HepG2 (cell line): ENCODE measurements around the gene TBC1D14. TPM values are rescaled to one million over a fixed set of nuclear protein-coding genes. Genes with fewer than 3 reads are reported as not detected.
A peak's percentile ranks its signal among the peaks of the same experiment; 100 is the strongest.

Experiments
- BRD4 ChIP-seq: sonication (generic); formaldehyde crosslinking; IDR thresholded peaks from 2 replicates; pipeline ENCODE4 v1.4.0; 2020; ENCODE audit warnings: missing genetic modification reagents
- CC2D1A ChIP-seq: sonication (generic); formaldehyde crosslinking; IDR thresholded peaks from 2 replicates; pipeline ENCODE4 v1.8.1; 2023; ENCODE audit warnings: mild to moderate bottlenecking, missing genetic modification reagents
- FUBP1 ChIP-seq: sonication (generic); formaldehyde crosslinking; IDR thresholded peaks from 2 replicates; pipeline ENCODE4 v1.5.1; 2020; ENCODE audit warnings: missing genetic modification reagents, mild to moderate bottlenecking, borderline replicate concordance
- GABPB1 ChIP-seq: IDR thresholded peaks from 2 replicates; pipeline ENCODE4 v1.6.1; 2016; ENCODE audit warnings: mild to moderate bottlenecking, missing genetic modification reagents, moderate library complexity, missing compliant biosample characterization
- GATA4 ChIP-seq: sonication (generic); IDR thresholded peaks from 2 replicates; pipeline ENCODE4 v1.6.1; 2016; ENCODE audit warnings: antibody characterized with exemption, low read depth, borderline replicate concordance
- HMG20A ChIP-seq: IDR thresholded peaks from 2 replicates; pipeline ENCODE4 v1.6.1; 2016; ENCODE audit warnings: borderline replicate concordance
- IRF9 ChIP-seq: sonication (generic); formaldehyde crosslinking; IDR thresholded peaks from 2 replicates; pipeline ENCODE4 v1.8.0; 2022; ENCODE audit warnings: missing genetic modification reagents, mild to moderate bottlenecking, borderline replicate concordance
- ISL2 ChIP-seq: sonication (generic); formaldehyde crosslinking; IDR thresholded peaks from 2 replicates; pipeline ENCODE4 v1.5.0; 2020; ENCODE audit warnings: missing genetic modification reagents
- KAT8 ChIP-seq: IDR thresholded peaks from 2 replicates; pipeline ENCODE4 v1.6.1; 2016; ENCODE audit warnings: missing genetic modification reagents, missing compliant biosample characterization
- KDM5B ChIP-seq: sonication (generic); formaldehyde crosslinking; IDR thresholded peaks from 2 replicates; pipeline ENCODE4 v1.4.0; 2020; ENCODE audit warnings: missing genetic modification reagents, mild to moderate bottlenecking, borderline replicate concordance
- PITX1 ChIP-seq: sonication (generic); formaldehyde crosslinking; IDR thresholded peaks from 2 replicates; pipeline ENCODE4 v1.5.1; 2020; ENCODE audit warnings: mild to moderate bottlenecking, missing genetic modification reagents
- SIN3A ChIP-seq: IDR thresholded peaks from 2 replicates; pipeline ENCODE4 v1.6.1; 2011; ENCODE audit warnings: low read depth, mild to moderate bottlenecking, control low read depth, low read length, borderline replicate concordance
- TCF12 ChIP-seq, 2 experiments: fragments of 450-650 bp in 1 of 2; sonication (generic) in 1 of 2; formaldehyde crosslinking in 1 of 2; IDR thresholded peaks; 2 replicates each; pipeline versions ENCODE4 v1.6.1 to v1.8.0; 2017 to 2022; ENCODE audit warnings: antibody characterized with exemption in 1 of 2, mild to moderate bottlenecking in 1 of 2, missing genetic modification reagents in 1 of 2, moderate library complexity in 1 of 2
- TMF1 ChIP-seq: sonication (generic); formaldehyde crosslinking; IDR thresholded peaks from 2 replicates; pipeline ENCODE4 v1.8.1; 2022; ENCODE audit warnings: low read depth, missing genetic modification reagents
- ZFP90 ChIP-seq: sonication (generic); formaldehyde crosslinking; IDR thresholded peaks from 2 replicates; pipeline ENCODE4 v1.8.0; 2022; ENCODE audit warnings: missing genetic modification reagents, mild to moderate bottlenecking, inconsistent platforms, borderline replicate concordance
- ZNF263 ChIP-seq: sonication (generic); formaldehyde crosslinking; IDR thresholded peaks from 2 replicates; pipeline ENCODE4 v1.4.0; 2020; ENCODE audit warnings: missing genetic modification reagents
- ZNF468 ChIP-seq: sonication (generic); formaldehyde crosslinking; IDR thresholded peaks from 2 replicates; pipeline ENCODE4 v1.8.0; 2022; ENCODE audit warnings: mild to moderate bottlenecking, moderate library complexity, missing genetic modification reagents
- ZNF567 ChIP-seq: sonication (generic); formaldehyde crosslinking; IDR thresholded peaks from 2 replicates; pipeline ENCODE4 v1.8.1; 2023; ENCODE audit warnings: mild to moderate bottlenecking, missing genetic modification reagents, borderline replicate concordance
- ZNF576 ChIP-seq: sonication (generic); formaldehyde crosslinking; IDR thresholded peaks from 2 replicates; pipeline ENCODE4 v1.4.0; 2020; ENCODE audit warnings: mild to moderate bottlenecking, missing genetic modification reagents
- ZNF629 ChIP-seq: sonication (generic); formaldehyde crosslinking; conservative IDR thresholded peaks from 2 replicates; pipeline ENCODE4 v1.5.0; 2020; ENCODE audit warnings: missing genetic modification reagents
- ZNF891 ChIP-seq: sonication (generic); formaldehyde crosslinking; IDR thresholded peaks from 2 replicates; pipeline ENCODE4 v1.5.0; 2020; ENCODE audit warnings: mild to moderate bottlenecking, missing genetic modification reagents
- ZSCAN30 ChIP-seq: sonication (generic); formaldehyde crosslinking; IDR thresholded peaks from 2 replicates; pipeline ENCODE4 v1.5.0; 2020; ENCODE audit warnings: mild to moderate bottlenecking, missing genetic modification reagents
- polyA plus RNA-seq, 8 experiments: library from polyadenylated mRNA; depleted of rRNA in 3 of 8; stranded (reverse) in 7 of 8; unstranded in 1 of 8; fragments of >200 nt; fragmentation: Illumina TruSeq in 4 of 8; extraction: Trizol in 4 of 8; gene quantifications; 2 replicates each; pipeline versions ENCODE4 v1.2.1 to v1.2.3, GENCODE V29; 2011 to 2016; ENCODE audit warnings: low read depth in 4 of 8, missing spikeins in 1 of 8, mixed read lengths in 1 of 8; ENCODE audit not compliant: insufficient read depth in 1 of 8
- total RNA-seq, 5 experiments: library from RNA; depleted of rRNA; stranded (reverse); fragments of >200 nt; fragmentation: Illumina TruSeq; extraction: Trizol; gene quantifications; 2 replicates each; pipeline ENCODE4 v1.2.3, GENCODE V29; 2016; ENCODE audit warnings: low read depth in 1 of 5
- TF ChIP-seq, protein P1 (sequence below): sonication (generic); formaldehyde crosslinking; IDR thresholded peaks from 2 replicates; pipeline ENCODE4 v1.5.0; 2020; ENCODE audit warnings: mild to moderate bottlenecking, missing genetic modification reagents
- TF ChIP-seq, protein P2 (sequence below): sonication (generic); formaldehyde crosslinking; IDR thresholded peaks from 2 replicates; pipeline ENCODE4 v1.4.0; 2020; ENCODE audit warnings: missing genetic modification reagents

TBC1D14 gene
- total and polyA plus RNA-seq, 2 of the 13 experiments (the other 11 are each of a cell fraction or from before 2014, with no cell fraction given): 29.5 to 46.5 TPM

GRCh38 chr4:6893449-6894085, 16.1 kb upstream of the TBC1D14 start (continued):
- TF ChIP-seq FUBP1 (CRISPR knock-in tag): no peak
- peak; percentile 84 for TF ChIP-seq ISL2 (CRISPR knock-in tag)
- peak; percentile 27; the same call in 1 of the 2 replicates for TF ChIP-seq GABPB1
- TF ChIP-seq HMG20A: peak; percentile 93
- TF ChIP-seq, protein P1, sequence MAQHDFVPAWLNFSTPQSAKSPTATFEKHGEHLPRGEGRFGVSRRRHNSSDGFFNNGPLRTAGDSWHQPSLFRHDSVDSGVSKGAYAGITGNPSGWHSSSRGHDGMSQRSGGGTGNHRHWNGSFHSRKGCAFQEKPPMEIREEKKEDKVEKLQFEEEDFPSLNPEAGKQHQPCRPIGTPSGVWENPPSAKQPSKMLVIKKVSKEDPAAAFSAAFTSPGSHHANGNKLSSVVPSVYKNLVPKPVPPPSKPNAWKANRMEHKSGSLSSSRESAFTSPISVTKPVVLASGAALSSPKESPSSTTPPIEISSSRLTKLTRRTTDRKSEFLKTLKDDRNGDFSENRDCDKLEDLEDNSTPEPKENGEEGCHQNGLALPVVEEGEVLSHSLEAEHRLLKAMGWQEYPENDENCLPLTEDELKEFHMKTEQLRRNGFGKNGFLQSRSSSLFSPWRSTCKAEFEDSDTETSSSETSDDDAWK (CRISPR knock-in tag): no peak
- peak; percentile 94 for TF ChIP-seq BRD4 (CRISPR knock-in tag)
- 0 out of 2 replicates have a peak, but pooled peaks have one; percentile 40 for TF ChIP-seq ZFP90 (CRISPR knock-in tag)
- no peak for TF ChIP-seq ZNF891 (CRISPR knock-in tag)
- TF ChIP-seq ZNF468 (CRISPR knock-in tag): no peak
- no peak for TF ChIP-seq ZNF576 (CRISPR knock-in tag)
- no peak for TF ChIP-seq ZSCAN30 (CRISPR knock-in tag)
- no peak; the same call in 1 of the 2 replicates for TF ChIP-seq KDM5B (CRISPR knock-in tag)
- no peak for TF ChIP-seq ZNF567 (CRISPR knock-in tag)
- TF ChIP-seq, protein P2, sequence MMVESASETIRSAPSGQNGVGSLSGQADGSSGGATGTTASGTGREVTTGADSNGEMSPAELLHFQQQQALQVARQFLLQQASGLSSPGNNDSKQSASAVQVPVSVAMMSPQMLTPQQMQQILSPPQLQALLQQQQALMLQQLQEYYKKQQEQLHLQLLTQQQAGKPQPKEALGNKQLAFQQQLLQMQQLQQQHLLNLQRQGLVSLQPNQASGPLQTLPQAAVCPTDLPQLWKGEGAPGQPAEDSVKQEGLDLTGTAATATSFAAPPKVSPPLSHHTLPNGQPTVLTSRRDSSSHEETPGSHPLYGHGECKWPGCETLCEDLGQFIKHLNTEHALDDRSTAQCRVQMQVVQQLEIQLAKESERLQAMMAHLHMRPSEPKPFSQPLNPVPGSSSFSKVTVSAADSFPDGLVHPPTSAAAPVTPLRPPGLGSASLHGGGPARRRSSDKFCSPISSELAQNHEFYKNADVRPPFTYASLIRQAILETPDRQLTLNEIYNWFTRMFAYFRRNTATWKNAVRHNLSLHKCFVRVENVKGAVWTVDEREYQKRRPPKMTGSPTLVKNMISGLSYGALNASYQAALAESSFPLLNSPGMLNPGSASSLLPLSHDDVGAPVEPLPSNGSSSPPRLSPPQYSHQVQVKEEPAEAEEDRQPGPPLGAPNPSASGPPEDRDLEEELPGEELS (CRISPR knock-in tag): peak; percentile 91
- peak; percentile 76 for TF ChIP-seq ZNF263 (CRISPR knock-in tag)
- no peak for TF ChIP-seq CC2D1A (CRISPR knock-in tag)
- TF ChIP-seq KAT8 (CRISPR knock-in tag): peak; percentile 84
- TF ChIP-seq PITX1: peak; percentile 94
- TF ChIP-seq IRF9 (CRISPR knock-in tag): no peak; the same call in 1 of the 2 replicates
- TF ChIP-seq ZNF629 (CRISPR knock-in tag): 0 out of 2 replicates have a peak, but pooled peaks have one; percentile 25
- TF ChIP-seq GATA4: peak; percentile 68; the same call in 1 of the 2 replicates
- TF ChIP-seq TCF12 (IDR thresholded peaks at IDR 0.05): no peak
- no peak; the same call in 1 of the 2 replicates for TF ChIP-seq TCF12 (CRISPR knock-in tag; IDR thresholded peaks at IDR 0.05)
- TF ChIP-seq SIN3A: no peak
- no peak for TF ChIP-seq TMF1 (CRISPR knock-in tag)
